ENCODE results near the gene APBA3.

Gene APBA3

DNA sequence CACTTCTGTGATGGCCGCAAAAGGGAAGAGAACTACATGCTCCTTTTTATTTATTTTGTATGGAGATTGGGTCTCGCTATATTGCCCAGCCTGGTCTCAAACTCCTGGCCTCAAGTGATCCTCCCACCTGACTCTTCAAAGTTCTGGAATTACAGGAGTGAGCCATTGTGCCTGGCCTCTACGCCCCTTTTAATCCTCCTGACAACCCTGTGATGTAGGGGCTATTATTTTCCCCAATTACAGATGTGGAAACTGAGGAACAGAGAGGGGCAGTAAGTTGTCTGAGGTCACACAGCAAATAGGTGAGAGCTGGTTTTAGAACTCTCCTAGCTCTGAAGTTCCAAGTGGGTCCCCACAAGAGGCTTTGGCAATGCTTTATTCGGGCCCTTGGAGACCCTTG lies 41.6 kb downstream of the APBA3 start:
- Histone ChIP-seq H3K9me3 (ENCODE audit: control insufficient read depth, insufficient read depth, low read length) (no peaks in the 10 kb centered on the region), H3K4me1 (ENCODE audit: control insufficient read depth, insufficient read depth, low read length) (peaks cover 5% of the 10 kb centered on the region), H3K27me3 (ENCODE audit: control insufficient read depth, insufficient read depth, low read length) (no peaks in the 10 kb centered on the region), H3K36me3 (ENCODE audit: control insufficient read depth, insufficient read depth, low read length) (no peaks in the 10 kb centered on the region), H3K9ac (ENCODE audit: low read depth, low read length) (no peak overlapping the region), H3K4me3 (ENCODE audit: low read depth, low read length) (no peak overlapping the region)

GRCh38 chr19:3716147-3716668 lies 45.3 kb downstream of the APBA3 start:
- Histone ChIP-seq H3K9ac (ENCODE audit: low read depth, low read length) (no peak overlapping the region), H3K9me3 (ENCODE audit: control insufficient read depth, insufficient read depth, low read length) (no peaks in the 10 kb centered on the region), H3K27me3 (ENCODE audit: control insufficient read depth, insufficient read depth, low read length) (no peaks in the 10 kb centered on the region), H3K4me3 (ENCODE audit: low read depth, low read length) (no peak overlapping the region), H3K4me1 (ENCODE audit: control insufficient read depth, insufficient read depth, low read length) (peaks cover 2% of the 10 kb centered on the region), H3K36me3 (ENCODE audit: control insufficient read depth, insufficient read depth, low read length) (no peaks in the 10 kb centered on the region)

- H3K36me3 ChIP-seq (ENCODE audit: control insufficient read depth, insufficient read depth, low read length) = no peaks in the 10 kb centered on the region
- H3K9me3 ChIP-seq (ENCODE audit: control insufficient read depth, insufficient read depth, low read length) = no peaks in the 10 kb centered on the region
- H3K4me1 ChIP-seq (ENCODE audit: control insufficient read depth, insufficient read depth, low read length) = peaks cover 6% of the 10 kb centered on the region
- H3K27me3 ChIP-seq (ENCODE audit: control insufficient read depth, insufficient read depth, low read length) = no peaks in the 10 kb centered on the region
- no peak overlapping the region for H3K4me3 ChIP-seq (ENCODE audit: low read depth, low read length)
- no peak overlapping the region for H3K9ac ChIP-seq (ENCODE audit: low read depth, low read length)
These were observed 48.6 kb downstream of the APBA3 start for GRCh38 chr19:3712663-3713611.

- Histone ChIP-seq H3K4me3 (ENCODE audit: low read depth, low read length) (no peak overlapping the region), H3K9me3 (ENCODE audit: control insufficient read depth, insufficient read depth, low read length) (no peaks in the 10 kb centered on the region), H3K4me1 (ENCODE audit: control insufficient read depth, insufficient read depth, low read length) (peaks cover 6% of the 10 kb centered on the region), H3K36me3 (ENCODE audit: control insufficient read depth, insufficient read depth, low read length) (no peaks in the 10 kb centered on the region), H3K27me3 (ENCODE audit: control insufficient read depth, insufficient read depth, low read length) (no peaks in the 10 kb centered on the region), H3K9ac (ENCODE audit: low read depth, low read length) (no peak overlapping the region)
These were observed 51.2 kb downstream of the APBA3 start for GRCh38 chr19:3710265-3710812.

- no peak within 1 kb of the TSS for H3K4me3 ChIP-seq (ENCODE audit: low read depth, low read length)
- no peaks in the 10 kb centered on the region for H3K36me3 ChIP-seq (ENCODE audit: control insufficient read depth, insufficient read depth, low read length)
- peaks cover 6% of the 10 kb centered on the region for H3K4me1 ChIP-seq (ENCODE audit: control insufficient read depth, insufficient read depth, low read length)
- H3K27me3 ChIP-seq (ENCODE audit: control insufficient read depth, insufficient read depth, low read length) = no peaks in the 10 kb centered on the region
- H3K9ac ChIP-seq (ENCODE audit: low read depth, low read length) = no peak within 1 kb of the TSS
- no peaks in the 10 kb centered on the region for H3K9me3 ChIP-seq (ENCODE audit: control insufficient read depth, insufficient read depth, low read length)
These were observed 53.1 kb downstream of the APBA3 start, which contains the start of gene TJP3 for GRCh38 chr19:3708207-3708931. TJP3 (plus strand) TSS chr19:3708384; CDS start chr19:3728433, 20,049 bp downstream.

DNA sequence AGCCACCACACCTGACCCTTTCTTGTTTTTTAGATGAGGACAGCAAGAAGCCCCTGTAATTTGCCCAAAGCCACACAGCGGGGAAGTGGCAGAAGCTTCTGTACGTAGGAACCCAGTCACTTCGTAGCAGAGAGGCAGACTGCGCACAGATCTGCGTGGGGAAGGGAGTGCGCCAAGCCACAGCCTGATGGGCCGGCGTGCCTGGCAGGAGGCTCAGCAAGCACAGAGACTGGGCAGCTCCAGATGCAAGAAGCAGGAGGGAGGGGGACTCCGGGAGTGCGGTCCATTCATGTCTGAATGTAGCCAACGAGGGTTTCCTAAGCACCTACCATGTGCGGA lies 53.7 kb downstream of the APBA3 start:
- Histone ChIP-seq H3K4me1 (ENCODE audit: control insufficient read depth, insufficient read depth, low read length) (peaks cover 4% of the 10 kb centered on the region), H3K9ac (ENCODE audit: low read depth, low read length) (no peak overlapping the region), H3K27me3 (ENCODE audit: control insufficient read depth, insufficient read depth, low read length) (no peaks in the 10 kb centered on the region), H3K9me3 (ENCODE audit: control insufficient read depth, insufficient read depth, low read length) (no peaks in the 10 kb centered on the region), H3K4me3 (ENCODE audit: low read depth, low read length) (no peak overlapping the region), H3K36me3 (ENCODE audit: control insufficient read depth, insufficient read depth, low read length) (no peaks in the 10 kb centered on the region)

- H3K4me1 ChIP-seq (ENCODE audit: control insufficient read depth, insufficient read depth, low read length) = no peaks in the 10 kb centered on the region
- no peaks in the 10 kb centered on the region for H3K36me3 ChIP-seq (ENCODE audit: control insufficient read depth, insufficient read depth, low read length)
- no peak overlapping the region for H3K4me3 ChIP-seq (ENCODE audit: low read depth, low read length)
- no peaks in the 10 kb centered on the region for H3K9me3 ChIP-seq (ENCODE audit: control insufficient read depth, insufficient read depth, low read length)
- H3K27me3 ChIP-seq (ENCODE audit: control insufficient read depth, insufficient read depth, low read length) = no peaks in the 10 kb centered on the region
- no peak overlapping the region for H3K9ac ChIP-seq (ENCODE audit: low read depth, low read length)
These were observed 60.3 kb downstream of the APBA3 start for GRCh38 chr19:3701200-3701599.

Data from iPS-15b (cell line).